WTC11 (cell line): ENCODE data around the gene ZEB2.

Experiments
- JUN ChIP-seq: sonication (generic); formaldehyde crosslinking; IDR thresholded peaks from 2 replicates; pipeline ENCODE4 v1.8.0; 2023; ENCODE audit warnings: mild to moderate bottlenecking, missing genetic modification reagents
- NR1H2 ChIP-seq: sonication (generic); formaldehyde crosslinking; IDR thresholded peaks from 2 replicates; pipeline ENCODE4 v1.9.0; 2021; ENCODE audit warnings: mild to moderate bottlenecking, moderate library complexity, missing genetic modification reagents
- SP1 ChIP-seq: sonication (generic); formaldehyde crosslinking; conservative IDR thresholded peaks from 2 replicates; pipeline ENCODE4 v1.8.1; 2022; ENCODE audit warnings: missing genetic modification reagents
- ZNF121 ChIP-seq: sonication (generic); formaldehyde crosslinking; IDR thresholded peaks from 2 replicates; pipeline ENCODE4 v1.8.0; 2023; ENCODE audit warnings: missing genetic modification reagents
- ZNF263 ChIP-seq: sonication (generic); formaldehyde crosslinking; IDR thresholded peaks from 2 replicates; pipeline ENCODE4 v1.8.1; 2022; ENCODE audit warnings: low read depth, mild to moderate bottlenecking, moderate library complexity, missing genetic modification reagents
- TF ChIP-seq, protein P1 (sequence below): sonication (generic); formaldehyde crosslinking; IDR thresholded peaks from 2 replicates; pipeline ENCODE4 v1.8.1; 2023; ENCODE audit warnings: mild to moderate bottlenecking, missing genetic modification reagents, borderline replicate concordance
- TF ChIP-seq, protein P2 (sequence below): sonication (generic); formaldehyde crosslinking; IDR thresholded peaks from 2 replicates; pipeline ENCODE4 v1.8.1; 2022; ENCODE audit warnings: mild to moderate bottlenecking, moderate library complexity, missing genetic modification reagents

DNA sequence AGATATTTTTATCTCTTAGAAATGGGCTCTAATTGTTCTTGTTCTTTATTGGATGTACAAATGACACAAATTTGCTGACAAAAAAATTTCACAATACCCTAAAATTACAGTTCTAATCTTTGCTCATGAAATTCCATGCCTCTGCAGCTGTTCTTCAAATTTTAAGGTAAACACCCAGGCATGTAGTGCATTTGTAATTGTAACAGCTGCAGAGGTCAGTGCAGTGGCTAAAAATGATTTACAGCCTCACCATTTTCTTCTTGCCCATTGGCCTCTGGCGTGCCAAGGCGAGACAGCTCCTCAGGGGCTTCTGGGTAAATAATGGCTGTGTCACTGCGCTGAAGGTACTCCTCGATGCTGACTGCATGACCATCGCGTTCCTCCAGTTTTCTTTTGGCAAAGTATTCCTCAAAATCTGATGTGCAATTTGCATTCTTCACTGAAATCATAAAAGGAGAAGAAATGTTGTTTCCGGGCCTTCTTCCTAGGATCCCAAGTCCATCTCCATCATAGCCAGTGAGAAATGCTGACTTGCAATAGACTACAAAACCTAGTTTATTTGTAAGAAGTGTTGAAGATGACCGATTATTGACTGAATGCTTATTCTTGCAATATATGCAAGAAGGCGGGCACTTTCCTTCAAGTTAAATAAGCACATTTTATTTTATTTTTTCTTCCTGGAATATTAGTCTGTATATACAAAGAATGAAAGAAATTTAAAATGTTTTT is 115.2 kb downstream of the ZEB2 start:
- no peak for TF ChIP-seq ZNF263 (CRISPR knock-in tag)
- TF ChIP-seq SP1 (CRISPR knock-in tag), result no peak
- TF ChIP-seq ZNF121 (CRISPR knock-in tag), result no peak
- TF ChIP-seq, protein P1, sequence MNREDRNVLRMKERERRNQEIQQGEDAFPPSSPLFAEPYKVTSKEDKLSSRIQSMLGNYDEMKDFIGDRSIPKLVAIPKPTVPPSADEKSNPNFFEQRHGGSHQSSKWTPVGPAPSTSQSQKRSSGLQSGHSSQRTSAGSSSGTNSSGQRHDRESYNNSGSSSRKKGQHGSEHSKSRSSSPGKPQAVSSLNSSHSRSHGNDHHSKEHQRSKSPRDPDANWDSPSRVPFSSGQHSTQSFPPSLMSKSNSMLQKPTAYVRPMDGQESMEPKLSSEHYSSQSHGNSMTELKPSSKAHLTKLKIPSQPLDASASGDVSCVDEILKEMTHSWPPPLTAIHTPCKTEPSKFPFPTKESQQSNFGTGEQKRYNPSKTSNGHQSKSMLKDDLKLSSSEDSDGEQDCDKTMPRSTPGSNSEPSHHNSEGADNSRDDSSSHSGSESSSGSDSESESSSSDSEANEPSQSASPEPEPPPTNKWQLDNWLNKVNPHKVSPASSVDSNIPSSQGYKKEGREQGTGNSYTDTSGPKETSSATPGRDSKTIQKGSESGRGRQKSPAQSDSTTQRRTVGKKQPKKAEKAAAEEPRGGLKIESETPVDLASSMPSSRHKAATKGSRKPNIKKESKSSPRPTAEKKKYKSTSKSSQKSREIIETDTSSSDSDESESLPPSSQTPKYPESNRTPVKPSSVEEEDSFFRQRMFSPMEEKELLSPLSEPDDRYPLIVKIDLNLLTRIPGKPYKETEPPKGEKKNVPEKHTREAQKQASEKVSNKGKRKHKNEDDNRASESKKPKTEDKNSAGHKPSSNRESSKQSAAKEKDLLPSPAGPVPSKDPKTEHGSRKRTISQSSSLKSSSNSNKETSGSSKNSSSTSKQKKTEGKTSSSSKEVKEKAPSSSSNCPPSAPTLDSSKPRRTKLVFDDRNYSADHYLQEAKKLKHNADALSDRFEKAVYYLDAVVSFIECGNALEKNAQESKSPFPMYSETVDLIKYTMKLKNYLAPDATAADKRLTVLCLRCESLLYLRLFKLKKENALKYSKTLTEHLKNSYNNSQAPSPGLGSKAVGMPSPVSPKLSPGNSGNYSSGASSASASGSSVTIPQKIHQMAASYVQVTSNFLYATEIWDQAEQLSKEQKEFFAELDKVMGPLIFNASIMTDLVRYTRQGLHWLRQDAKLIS, result no peak
- TF ChIP-seq, protein P2, sequence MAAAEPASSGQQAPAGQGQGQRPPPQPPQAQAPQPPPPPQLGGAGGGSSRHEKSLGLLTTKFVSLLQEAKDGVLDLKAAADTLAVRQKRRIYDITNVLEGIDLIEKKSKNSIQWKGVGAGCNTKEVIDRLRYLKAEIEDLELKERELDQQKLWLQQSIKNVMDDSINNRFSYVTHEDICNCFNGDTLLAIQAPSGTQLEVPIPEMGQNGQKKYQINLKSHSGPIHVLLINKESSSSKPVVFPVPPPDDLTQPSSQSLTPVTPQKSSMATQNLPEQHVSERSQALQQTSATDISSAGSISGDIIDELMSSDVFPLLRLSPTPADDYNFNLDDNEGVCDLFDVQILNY, result no peak
- TF ChIP-seq NR1H2 (CRISPR knock-in tag), result no peak
- TF ChIP-seq JUN, result no peak
